Measurements from ENCODE around the gene SCFD2.
A peak's percentile ranks its signal among the peaks of the same experiment; 100 is the strongest.

SCFD2 gene

DNA sequence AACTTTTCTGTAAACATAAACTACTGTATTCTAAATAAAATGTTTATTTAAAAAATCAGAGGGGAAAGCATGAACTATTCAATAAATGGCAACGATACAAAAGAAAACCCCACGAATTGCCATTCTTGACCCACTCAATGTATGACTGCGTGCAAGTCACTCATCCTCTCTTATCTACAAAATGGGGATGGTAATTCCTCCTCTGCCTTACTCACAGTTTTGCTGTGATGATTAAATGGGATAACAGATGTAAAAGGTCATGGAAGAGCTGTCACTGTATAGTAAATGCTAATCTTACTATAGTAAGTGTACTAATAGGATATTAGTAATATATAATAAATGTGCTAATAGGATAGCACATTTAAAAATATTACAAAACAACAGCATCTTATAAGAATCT lies 173.4 kb downstream of the SCFD2 start:
- no peak overlapping the region for H3K27ac ChIP-seq (replicated peaks)
- H3K27me3 ChIP-seq (ENCODE audit: insufficient read depth, poor library complexity, severe bottlenecking): no peaks in the 10 kb centered on the region
- DNase-seq (ENCODE audit: low read depth in 1 of 2, low spot score in 1 of 2): no peak
- no peak for TF ChIP-seq POLR2AphosphoS5 (IDR thresholded peaks at IDR 0.05; ENCODE audit: low read depth)
- TF ChIP-seq, protein P1, sequence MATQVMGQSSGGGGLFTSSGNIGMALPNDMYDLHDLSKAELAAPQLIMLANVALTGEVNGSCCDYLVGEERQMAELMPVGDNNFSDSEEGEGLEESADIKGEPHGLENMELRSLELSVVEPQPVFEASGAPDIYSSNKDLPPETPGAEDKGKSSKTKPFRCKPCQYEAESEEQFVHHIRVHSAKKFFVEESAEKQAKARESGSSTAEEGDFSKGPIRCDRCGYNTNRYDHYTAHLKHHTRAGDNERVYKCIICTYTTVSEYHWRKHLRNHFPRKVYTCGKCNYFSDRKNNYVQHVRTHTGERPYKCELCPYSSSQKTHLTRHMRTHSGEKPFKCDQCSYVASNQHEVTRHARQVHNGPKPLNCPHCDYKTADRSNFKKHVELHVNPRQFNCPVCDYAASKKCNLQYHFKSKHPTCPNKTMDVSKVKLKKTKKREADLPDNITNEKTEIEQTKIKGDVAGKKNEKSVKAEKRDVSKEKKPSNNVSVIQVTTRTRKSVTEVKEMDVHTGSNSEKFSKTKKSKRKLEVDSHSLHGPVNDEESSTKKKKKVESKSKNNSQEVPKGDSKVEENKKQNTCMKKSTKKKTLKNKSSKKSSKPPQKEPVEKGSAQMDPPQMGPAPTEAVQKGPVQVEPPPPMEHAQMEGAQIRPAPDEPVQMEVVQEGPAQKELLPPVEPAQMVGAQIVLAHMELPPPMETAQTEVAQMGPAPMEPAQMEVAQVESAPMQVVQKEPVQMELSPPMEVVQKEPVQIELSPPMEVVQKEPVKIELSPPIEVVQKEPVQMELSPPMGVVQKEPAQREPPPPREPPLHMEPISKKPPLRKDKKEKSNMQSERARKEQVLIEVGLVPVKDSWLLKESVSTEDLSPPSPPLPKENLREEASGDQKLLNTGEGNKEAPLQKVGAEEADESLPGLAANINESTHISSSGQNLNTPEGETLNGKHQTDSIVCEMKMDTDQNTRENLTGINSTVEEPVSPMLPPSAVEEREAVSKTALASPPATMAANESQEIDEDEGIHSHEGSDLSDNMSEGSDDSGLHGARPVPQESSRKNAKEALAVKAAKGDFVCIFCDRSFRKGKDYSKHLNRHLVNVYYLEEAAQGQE (IDR thresholded peaks at IDR 0.05; ENCODE audit: insufficient replicate concordance, low read depth): no peak
- no peak for TF ChIP-seq SPI1 (IDR thresholded peaks at IDR 0.05; ENCODE audit: borderline replicate concordance, low read depth)
- no peak for TF ChIP-seq GABPA (IDR thresholded peaks at IDR 0.05; ENCODE audit: low read depth)
- TF ChIP-seq, protein P2, sequence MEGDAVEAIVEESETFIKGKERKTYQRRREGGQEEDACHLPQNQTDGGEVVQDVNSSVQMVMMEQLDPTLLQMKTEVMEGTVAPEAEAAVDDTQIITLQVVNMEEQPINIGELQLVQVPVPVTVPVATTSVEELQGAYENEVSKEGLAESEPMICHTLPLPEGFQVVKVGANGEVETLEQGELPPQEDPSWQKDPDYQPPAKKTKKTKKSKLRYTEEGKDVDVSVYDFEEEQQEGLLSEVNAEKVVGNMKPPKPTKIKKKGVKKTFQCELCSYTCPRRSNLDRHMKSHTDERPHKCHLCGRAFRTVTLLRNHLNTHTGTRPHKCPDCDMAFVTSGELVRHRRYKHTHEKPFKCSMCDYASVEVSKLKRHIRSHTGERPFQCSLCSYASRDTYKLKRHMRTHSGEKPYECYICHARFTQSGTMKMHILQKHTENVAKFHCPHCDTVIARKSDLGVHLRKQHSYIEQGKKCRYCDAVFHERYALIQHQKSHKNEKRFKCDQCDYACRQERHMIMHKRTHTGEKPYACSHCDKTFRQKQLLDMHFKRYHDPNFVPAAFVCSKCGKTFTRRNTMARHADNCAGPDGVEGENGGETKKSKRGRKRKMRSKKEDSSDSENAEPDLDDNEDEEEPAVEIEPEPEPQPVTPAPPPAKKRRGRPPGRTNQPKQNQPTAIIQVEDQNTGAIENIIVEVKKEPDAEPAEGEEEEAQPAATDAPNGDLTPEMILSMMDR (IDR thresholded peaks at IDR 0.05; ENCODE audit: insufficient read depth, low read length): no peak
- H3K4me3 ChIP-seq (replicated peaks; ENCODE audit: insufficient read depth, low read length): no peak overlapping the region

DNA sequence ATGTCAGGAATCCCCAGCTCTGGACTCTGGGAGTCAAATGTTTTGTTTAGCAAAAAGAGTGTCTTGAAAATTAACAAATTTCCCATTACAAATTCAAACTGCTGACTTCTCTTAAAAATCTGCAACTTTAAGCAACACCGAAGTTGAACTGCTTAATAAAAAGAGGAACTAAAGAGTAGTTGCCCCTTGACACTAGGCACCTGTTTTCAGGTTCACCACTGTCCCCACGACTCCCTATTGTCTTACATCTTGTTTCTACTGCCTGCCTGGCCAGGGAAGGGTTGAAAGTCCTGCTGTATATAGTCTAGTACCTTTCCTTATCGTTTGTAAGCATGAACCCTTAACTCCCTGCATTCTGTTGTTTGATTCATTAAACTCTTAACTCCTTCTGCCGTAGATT lies 173.9 kb downstream of the SCFD2 start:
- TF ChIP-seq POLR2AphosphoS5 (IDR thresholded peaks at IDR 0.05; ENCODE audit: low read depth) (no peak), GABPA (IDR thresholded peaks at IDR 0.05; ENCODE audit: low read depth) (no peak), SPI1 (IDR thresholded peaks at IDR 0.05; ENCODE audit: borderline replicate concordance, low read depth) (no peak)
- TF ChIP-seq, protein P1 (IDR thresholded peaks at IDR 0.05; ENCODE audit: insufficient replicate concordance, low read depth): no peak
- TF ChIP-seq, protein P2 (IDR thresholded peaks at IDR 0.05; ENCODE audit: insufficient read depth, low read length): no peak
- Histone ChIP-seq H3K27me3 (ENCODE audit: insufficient read depth, poor library complexity, severe bottlenecking) (no peaks in the 10 kb centered on the region), H3K27ac (replicated peaks) (no peak overlapping the region), H3K4me3 (replicated peaks; ENCODE audit: insufficient read depth, low read length) (no peak overlapping the region)
- peak in 1 of 2 experiments; percentile 30 for DNase-seq (ENCODE audit: low read depth in 1 of 2, low spot score in 1 of 2)

DNA sequence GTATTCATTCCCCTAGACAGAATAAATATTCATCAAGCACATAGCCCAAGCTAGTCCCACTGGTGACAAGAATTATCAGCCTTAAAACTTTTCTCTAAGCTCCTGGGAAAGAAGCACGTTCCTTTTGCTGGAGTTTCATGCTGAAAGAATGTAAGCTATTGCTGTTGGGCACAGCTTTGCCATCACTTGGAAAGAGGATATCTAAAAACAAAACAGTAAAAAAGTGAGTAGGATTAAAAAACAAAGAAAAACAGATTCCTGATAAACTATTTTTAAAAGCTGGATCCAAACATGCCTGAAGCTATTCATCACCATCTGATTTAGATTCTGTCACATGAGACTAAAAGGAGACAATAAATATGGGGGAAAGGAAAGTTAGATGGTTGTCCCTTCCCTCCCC lies 176.8 kb downstream of the SCFD2 start:
- no peaks in the 10 kb centered on the region for H3K27me3 ChIP-seq (ENCODE audit: insufficient read depth, poor library complexity, severe bottlenecking)
- no peak overlapping the region for H3K27ac ChIP-seq (replicated peaks)
- TF ChIP-seq, protein P2 (IDR thresholded peaks at IDR 0.05; ENCODE audit: insufficient read depth, low read length): no peak
- TF ChIP-seq POLR2AphosphoS5 (IDR thresholded peaks at IDR 0.05; ENCODE audit: low read depth) (no peak), GABPA (IDR thresholded peaks at IDR 0.05; ENCODE audit: low read depth) (no peak), SPI1 (IDR thresholded peaks at IDR 0.05; ENCODE audit: borderline replicate concordance, low read depth) (no peak)
- TF ChIP-seq, protein P1 (IDR thresholded peaks at IDR 0.05; ENCODE audit: insufficient replicate concordance, low read depth): no peak
- no peak overlapping the region for H3K4me3 ChIP-seq (replicated peaks; ENCODE audit: insufficient read depth, low read length)
- DNase-seq (ENCODE audit: low read depth in 1 of 2, low spot score in 1 of 2): no peak

Data from HL-60 (cell line).